BLaER1 (cell line): ENCODE data around the gene MUC3A.

Source experiments
- H3K27ac ChIP-seq: shearing (Covaris generic); formaldehyde crosslinking; 2 replicates; pipeline ENCODE4 v1.8.1; 2022
- H3K27me3 ChIP-seq: shearing (Covaris generic); formaldehyde crosslinking; 2 replicates; pipeline ENCODE4 v1.8.1; 2022
- H3K36me3 ChIP-seq: shearing (Covaris generic); formaldehyde crosslinking; 2 replicates; pipeline ENCODE4 v1.8.1; 2022
- H3K4me1 ChIP-seq: shearing (Covaris generic); formaldehyde crosslinking; 2 replicates; pipeline ENCODE4 v1.8.1; 2022
- H3K4me2 ChIP-seq: shearing (Covaris generic); formaldehyde crosslinking; 2 replicates; pipeline ENCODE4 v1.8.1; 2022
- H3K4me3 ChIP-seq: shearing (Covaris generic); formaldehyde crosslinking; 2 replicates; pipeline ENCODE4 v1.8.1; 2022
- H3K9ac ChIP-seq: shearing (Covaris generic); formaldehyde crosslinking; 2 replicates; pipeline ENCODE4 v1.8.1; 2022
- H3K9me3 ChIP-seq: shearing (Covaris generic); formaldehyde crosslinking; 2 replicates; pipeline ENCODE4 v1.8.1; 2022
- H4K20me1 ChIP-seq: shearing (Covaris generic); formaldehyde crosslinking; 2 replicates; pipeline ENCODE4 v1.8.1; 2022
- Cebpa-rat ChIP-seq: shearing (Covaris generic); IDR thresholded peaks from 2 replicates; pipeline ENCODE4 v1.8.1; 2022

MUC3A gene

GRCh38 chr7:101017064-101017777 lies 67.9 kb downstream of the MUC3A start:
- no peaks in the 10 kb centered on the region for H3K9me3 ChIP-seq
- peak overlapping the region; percentile 65 for H3K4me3 ChIP-seq
- peak overlapping the region; percentile 67 for H3K9ac ChIP-seq
- no peak for TF ChIP-seq Cebpa-rat
- H3K4me2 ChIP-seq, result peak overlapping the region; percentile 96
- no peaks in the 10 kb centered on the region for H3K27me3 ChIP-seq
- H3K36me3 ChIP-seq, result no peaks in the 10 kb centered on the region
- H3K27ac ChIP-seq, result peak overlapping the region; percentile 74
- no peaks in the 10 kb centered on the region for H4K20me1 ChIP-seq
- H3K4me1 ChIP-seq, result peaks cover 44% of the 10 kb centered on the region
